HG02588 (cell line): ENCODE data around the gene STK39.

Experiments used
- ATAC-seq: cut with Tn5 transposase; IDR thresholded peaks from one replicate; pipeline ENCODE4 v1.9.1; 2021; ENCODE audit warnings: mild to moderate bottlenecking, moderate library complexity; ENCODE audit not compliant: unreplicated experiment

Gene STK39

DNA sequence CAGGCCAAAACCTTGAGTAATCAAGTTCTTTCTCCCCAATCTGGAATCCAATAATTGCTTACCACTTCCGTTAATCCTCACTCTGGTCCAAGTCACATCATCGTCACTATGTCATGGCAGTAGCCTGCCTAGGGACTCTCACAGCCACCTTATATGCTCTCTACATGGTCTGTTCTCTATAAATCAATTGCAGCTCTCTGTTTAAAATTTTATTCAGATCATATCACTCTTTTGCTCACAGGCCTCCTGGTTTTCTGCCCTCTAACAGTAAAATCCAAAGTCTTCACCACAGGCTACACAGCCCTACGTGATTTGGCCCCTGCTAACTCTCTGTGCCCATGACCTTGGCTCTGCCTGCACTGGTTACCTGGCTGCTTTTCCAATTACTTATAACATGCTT, 188.7 kb downstream of the STK39 start:
- ATAC-seq: no peak

DNA sequence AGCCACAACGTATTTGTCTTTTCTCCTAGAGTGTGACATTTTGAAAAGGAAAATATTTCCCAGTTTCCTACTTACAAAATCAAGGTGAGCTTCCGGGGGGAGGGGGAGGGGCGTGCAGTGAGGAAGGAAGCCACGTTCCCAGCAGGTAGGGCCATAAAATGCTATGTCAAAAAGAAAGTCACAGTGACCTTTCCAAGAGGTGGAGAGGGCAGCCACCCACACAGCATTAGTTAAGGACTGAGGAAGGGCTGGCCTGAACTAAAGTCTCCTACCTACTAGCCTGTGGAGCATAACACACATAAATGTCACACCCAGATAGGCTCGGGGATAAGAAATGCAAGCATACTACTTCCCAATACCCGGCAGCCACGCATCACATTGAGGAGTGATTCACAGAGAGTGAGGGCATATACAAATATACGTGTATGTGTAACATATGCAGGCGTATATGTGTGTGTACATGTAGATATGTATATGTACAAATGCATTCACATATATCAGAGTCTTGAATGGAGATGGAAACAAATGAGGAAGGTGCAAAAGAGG, 191.1 kb downstream of the STK39 start:
- no peak for ATAC-seq

DNA sequence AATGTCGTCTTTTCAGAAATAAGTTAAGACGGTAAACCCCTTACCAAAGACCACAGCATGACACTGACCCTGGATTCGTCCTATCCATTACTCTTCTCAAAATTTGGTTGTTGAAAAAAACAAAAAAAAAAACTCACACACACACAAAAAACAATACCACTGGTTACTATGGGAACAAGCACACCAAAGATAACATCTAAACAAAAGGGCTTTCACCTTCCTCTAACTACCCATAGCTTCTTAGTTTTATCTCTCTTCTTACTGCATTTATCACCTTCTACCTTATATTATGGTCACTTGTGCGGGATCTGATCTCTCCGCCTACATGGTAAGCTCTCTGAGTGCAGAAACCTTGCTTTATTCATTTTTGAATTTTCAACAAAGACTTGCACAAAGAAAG, 192.7 kb downstream of the STK39 start:
- no peak for ATAC-seq

DNA sequence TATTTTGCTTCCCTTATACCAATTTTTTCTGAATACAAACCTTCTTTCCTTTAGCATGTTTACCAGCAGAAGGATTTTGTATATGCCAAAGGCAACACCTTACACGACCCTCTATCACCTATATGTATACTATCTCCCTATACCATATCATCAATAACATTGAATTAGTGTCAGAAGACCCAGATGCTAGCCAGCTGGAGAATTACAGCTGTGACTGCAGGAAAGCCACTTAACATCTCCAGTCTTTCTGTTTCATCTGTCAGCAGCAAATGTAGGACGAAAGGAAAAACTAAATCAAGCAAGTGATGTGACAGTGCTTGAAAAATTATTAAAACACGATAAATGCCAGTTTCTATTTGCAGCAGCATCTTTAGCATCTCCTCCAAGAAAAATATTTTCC, 193.7 kb downstream of the STK39 start:
- no peak for ATAC-seq

DNA sequence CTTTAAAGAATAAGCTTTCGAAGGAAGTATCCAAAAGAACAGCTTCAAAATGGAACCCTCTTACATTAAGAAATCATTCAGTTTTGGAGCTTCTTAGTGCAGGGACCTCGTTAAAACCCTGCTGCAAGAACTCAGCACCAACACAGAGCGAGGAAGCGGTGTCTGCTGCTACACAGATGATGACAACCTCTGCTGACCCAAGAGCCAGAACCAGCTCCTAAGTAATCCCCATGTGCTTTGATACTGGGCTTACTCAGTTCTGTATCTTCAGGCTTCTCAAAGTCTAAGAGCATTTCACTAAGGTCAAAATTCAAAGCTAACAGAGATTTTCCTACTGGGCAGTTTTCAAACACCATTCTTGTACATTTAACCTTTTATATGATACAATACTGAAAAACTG, 194.6 kb downstream of the STK39 start:
- no peak for ATAC-seq

DNA sequence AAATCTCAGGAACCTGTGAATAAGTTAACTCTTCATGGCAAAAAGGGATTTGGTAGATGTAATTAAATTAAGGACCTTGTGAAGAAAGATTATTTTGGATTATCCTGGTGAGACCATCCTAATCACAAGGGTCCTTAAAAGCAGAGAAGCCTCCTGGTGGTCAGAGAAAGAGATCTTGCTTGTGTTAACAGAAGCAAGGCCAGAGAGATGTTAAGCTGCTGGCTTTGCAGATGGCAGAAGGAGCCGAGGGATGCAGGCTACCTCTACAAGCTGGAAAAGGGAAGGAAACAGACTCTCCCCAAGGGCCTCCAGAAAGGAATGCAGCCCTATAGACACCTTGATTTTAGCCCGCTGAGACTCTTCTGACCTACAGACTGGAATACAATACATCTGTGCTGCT, 197.0 kb downstream of the STK39 start:
- ATAC-seq: no peak

DNA sequence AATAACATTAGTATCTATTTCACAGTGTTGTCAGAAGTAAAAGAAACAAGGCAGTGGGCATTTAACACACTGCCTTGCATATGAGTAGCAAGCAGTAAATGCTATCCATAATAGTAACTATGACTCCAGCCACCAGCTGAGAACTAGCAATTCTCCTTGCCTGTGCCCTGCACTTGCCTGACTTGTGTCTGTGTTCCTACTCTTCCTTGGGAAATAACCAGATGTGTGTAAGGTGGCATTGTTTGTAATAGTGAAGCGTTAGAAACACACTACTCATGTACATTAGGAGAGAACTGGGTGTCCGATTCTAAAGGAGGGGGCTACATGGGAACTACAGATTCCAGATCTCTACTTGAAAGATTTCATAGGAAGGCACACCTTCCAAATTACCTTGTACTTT, 197.8 kb downstream of the STK39 start:
- no peak for ATAC-seq

DNA sequence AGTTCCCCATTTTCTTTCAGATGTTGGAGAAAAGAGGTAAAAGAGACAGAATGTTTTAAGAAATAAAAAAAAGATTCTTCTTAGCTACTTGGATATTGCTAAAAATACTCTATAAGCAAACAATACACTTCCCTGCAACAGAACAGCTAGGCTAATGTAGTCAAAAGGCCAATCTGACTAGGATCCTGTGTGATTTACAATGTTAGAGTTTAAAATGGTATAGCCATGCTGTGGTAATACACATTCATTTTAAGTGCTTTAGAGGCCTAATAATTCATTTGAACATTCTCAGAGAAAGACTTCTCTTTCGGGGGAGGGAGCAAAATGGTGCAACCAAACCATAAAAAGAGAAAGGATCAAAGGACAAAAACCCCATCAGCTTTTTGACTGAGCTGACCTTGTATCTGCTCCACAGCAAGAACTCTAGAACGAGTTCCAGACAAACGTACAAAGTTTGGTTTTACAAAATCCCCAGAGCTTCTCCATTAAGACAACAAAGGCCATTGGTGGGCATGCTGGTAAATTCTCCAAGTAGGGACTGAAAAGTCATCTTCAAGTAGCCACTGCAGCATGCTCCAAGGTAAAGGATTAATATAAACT, 200.2 kb downstream of the STK39 start:
- ATAC-seq: no peak

DNA sequence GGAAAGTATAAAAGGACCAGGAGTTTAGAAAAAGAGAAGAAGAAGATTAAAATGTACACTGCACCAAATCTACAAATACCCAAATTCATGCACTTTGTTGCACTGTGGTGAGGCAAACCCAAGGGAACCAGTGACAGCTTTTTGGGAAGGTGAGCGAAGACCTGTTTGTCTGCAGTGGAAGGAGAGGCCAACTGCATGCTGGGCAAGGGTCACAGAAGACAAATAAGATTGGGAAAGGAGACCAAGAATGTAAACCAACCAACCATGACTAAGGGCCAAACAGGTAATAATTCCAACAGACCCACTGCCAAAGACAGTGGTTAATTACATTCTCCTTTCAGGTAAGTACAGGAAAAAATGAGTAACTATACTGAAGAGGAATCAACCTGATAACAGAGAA, 202.8 kb downstream of the STK39 start:
- ATAC-seq: no peak

DNA sequence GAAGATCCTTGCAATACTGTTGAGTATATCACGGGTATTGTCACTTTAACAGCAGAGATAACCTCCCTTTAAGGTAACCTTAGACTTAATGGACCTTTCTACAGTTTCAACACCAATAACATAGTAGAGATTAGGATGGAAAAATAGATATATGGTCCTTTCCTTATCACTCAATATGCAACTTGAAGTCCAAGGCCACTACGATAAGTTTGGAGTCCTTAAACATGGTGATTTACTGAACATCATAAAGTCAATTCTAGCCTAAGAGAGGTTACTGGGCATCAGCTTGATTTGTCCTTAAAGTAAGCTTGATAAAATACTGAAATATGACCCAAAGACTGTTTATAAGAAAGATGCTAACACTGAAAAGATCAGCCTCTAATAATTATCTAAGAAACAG, 203.2 kb downstream of the STK39 start:
- no peak for ATAC-seq

DNA sequence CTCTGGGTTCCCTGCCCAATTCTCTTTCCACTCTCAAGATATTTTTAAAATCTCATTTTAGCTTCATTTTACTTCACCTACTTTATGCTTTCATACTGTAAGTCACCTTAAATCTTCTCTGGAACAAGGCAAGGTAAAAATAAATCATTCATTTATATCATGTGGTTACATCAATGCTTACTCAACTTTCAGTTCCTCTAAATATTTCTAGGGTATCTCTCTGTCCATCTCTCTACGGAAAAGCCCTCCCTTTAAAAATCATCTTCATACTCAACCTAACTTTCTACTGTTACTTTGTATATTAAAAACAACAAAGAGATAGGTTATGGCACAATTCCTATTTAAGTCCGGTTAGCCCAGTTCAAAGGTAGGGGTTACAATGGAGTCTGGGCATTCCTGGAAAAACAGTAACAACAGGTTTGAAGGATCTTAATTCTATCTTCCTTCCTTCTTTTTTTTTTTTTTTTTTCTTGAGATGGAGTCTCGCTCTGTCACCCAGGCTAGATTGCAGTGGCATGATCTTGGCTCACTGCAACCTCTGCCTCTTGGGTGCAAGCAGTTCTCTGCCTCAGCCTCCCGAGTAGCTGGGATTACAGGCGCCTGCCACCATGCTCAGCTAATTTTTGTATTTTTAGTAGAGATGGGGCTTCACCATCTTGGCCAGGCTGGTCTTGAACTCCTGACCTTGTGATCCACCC, 205.1 kb downstream of the STK39 start:
- ATAC-seq: peak; percentile 89

DNA sequence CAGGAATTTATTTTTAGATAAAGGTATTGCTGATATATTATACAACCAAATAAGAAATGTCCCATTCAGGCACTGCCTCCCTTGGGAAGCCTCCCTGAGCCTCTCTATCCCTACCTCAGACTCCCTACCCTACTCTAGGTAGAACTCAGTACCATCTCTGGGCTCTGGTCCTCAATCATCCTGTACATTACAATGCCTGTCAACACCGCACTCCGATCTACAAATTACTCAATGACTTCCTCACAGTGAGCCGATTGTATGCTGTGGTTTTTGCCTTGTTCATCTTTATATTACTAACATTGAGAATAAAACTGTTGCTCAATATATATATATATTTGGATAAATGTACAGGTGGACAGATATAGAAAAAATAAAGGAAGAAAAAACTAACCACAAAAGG, 207.5 kb downstream of the STK39 start:
- ATAC-seq: peak; percentile 37

DNA sequence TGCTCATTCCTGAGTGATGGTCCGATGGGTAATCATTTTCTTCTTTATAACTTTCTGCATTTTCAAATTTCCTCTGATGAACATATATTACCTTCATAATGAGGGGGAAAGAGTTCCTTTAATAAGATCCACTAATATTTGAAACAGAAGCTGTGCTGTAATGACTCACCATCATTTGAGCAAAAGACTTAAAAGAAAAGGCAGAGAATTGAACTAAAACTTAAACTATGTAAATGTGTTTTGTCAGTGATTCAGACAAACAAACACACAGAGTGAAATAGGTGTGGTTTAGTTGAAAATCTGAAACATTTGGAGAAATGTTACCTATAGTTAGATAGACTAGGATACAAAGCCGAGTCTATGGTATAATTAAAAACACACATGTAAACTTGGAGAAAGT, 209.6 kb downstream of the STK39 start:
- ATAC-seq: no peak

DNA sequence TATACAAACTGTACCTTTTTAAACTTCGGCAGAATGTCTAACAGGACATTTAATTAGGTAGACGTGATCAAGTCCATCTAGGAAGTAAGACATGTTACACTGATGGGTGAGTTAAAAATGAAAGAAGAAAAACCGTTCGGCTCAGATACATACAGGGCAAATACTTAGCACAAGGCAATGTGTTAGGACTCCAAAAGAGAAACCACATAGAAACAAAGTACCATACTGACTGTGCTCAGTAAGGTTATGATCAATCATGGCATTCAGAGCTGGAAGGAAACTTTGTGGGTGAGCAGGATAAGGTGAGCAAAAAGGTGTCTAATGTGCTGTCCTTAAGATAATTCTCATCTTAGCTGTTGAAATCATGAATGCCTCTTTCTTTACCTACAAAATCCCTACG, 211.9 kb downstream of the STK39 start:
- peak; percentile 66 for ATAC-seq

DNA sequence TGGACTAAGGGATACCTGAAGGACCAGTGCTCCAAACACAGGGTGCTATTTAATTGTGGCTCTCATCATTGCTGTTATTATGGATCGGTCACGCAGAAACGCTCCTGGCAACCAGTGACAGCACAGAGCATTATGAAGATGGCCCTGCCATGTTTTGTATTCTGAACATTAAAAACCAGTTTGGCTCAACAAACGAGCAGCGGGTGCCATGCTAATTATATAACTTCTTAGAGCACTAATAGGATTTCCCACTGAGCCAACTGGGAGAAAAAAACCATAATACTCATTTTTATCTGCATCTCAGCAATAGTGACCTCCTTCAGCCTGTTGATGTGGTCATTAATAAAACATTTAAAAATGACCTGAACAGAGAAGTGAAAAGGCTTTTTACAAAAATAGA, 212.8 kb downstream of the STK39 start:
- ATAC-seq: no peak

DNA sequence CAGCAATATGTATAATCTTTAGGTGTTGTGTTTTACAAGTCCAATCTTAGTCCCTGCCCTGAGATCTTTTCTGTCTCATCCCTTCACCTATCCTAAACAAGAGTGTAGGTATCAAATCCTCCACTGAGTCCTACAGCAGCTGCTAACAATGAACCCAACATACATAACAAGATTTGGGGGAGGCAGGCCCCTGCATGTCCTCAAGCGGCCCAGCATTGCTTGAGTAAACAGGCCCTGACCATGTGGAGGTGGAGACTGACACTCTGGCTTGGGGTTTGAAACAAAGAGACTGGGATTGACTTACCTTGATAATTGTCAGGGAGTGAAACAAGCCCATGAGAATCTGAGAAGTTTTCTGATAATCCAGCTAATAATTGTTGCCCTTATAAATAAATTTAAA, 213.4 kb downstream of the STK39 start:
- ATAC-seq: no peak

DNA sequence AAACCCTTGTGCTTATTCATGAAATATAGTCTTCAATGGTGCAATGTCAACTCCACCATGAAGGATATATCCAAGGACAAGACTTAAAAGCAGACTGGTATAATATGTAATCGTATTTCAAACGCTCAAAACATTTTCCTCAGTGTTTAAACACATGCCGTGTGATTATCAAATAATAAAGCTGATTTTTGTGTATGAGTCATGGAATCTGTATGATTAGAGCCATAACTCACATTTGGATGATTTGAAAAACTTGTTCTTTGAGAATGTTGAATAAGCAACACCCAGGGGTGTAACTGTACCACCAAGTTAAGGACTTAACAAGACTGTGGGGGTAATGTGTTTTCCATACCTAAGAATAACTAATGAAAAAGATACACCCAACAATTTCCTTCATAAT, 215.3 kb downstream of the STK39 start:
- no peak for ATAC-seq

DNA sequence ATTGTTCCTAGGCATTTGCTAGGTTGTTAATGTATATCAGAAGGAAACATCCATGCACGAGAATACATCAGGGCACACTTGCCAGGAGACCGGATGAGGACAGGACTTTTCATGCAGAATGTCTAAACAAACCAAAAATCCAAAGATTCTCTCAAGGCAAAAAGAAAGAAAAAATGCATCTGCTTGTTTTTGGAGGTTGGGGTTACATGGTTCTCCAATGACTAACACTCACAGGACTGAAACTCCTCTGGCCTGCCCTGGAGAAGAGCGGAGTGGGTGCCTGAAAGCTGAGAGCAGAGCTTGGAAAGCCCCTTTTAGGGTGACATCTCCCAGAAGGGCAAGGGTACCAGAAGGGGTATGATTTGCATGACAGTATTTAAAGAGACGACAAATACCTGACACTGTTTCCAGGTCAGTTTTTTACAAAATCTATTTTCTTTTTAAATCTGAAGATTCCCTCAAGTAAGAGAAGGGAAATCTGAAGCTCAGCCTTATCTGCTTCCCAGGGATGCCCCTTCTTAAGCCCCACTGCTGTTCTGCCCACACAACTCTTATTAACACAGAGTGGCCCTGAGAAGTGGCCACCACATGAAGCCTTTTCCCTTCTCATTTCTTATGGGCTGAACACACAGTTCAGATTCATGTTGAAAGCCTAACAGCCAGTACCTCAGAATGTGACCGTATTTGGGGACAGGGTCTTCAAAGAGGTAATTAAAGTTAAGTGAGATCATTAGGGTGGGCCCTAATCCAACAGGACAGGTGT, 216.4 kb downstream of the STK39 start:
- ATAC-seq: peak; percentile 93

DNA sequence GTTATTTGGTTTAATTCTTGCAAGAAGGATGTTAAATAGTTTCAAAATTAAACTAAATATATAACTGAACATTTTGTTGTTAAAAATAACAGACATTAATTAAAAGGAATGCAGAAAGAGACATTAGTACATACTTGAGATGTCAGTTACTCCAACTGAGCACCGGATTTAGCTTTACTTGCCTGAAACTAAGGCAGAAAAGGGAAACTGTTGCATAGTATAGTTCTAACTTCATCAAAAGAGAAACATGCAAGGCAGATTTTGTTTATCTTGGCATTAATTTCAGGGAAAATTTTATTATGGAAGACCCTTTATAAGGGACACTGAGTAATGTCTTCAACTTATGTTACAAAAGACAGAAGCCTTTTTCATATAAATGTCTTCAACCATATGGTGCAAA, 218.3 kb downstream of the STK39 start:
- no peak for ATAC-seq

DNA sequence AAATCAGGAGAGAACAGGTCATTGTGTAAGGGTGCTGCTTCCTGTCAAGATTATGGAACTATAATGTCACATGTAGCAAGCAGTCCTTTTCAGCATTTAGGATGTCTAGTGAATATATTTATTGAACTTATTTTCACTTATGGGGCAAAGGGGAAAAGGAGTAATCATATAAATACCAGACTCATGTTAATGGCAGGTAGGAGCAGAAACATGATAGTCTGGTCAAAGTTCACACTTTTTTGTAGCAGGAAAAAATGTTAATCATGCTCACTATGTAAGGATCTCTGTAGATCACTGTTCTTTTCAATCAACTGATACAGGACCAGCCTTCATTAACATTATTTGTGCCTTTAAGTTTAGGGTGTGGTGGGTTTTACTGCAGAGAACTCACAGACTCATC, 219.0 kb downstream of the STK39 start:
- ATAC-seq: no peak

DNA sequence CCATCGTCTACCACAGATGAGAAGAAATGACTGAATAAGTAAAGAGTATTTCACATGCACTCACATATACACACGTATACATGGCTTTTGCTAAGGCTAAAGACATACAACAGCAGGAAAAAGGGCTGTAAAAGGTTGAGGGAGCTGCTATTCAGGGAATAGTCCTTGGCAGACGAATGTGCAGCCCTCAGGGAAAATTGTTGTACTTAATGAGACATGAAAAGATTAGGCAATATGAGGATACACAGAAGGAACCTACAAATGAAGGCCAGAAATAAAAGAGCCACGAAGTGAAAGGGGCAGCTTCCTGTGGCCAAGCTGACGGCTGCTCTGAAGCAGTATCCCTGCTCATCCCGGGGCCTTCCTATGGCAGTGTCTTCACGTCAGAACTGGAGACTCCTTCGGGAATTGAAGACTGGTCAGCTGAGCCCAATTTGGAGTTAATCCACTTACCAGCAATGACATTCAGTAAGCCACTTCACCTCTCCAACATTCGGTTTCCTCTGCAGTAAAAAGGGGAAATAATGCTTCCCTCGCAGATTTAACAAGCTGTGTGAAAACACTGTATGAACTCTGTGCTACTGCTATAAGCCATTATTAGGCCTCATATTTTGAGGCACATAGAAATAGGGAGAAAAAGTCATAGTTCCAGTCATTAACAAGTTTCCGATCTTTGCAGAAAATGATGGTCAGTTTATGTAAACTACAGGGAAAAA, 221.8 kb downstream of the STK39 start:
- ATAC-seq: no peak
